ENCODE results near the gene SNX17.

SNX17 gene

DNA sequence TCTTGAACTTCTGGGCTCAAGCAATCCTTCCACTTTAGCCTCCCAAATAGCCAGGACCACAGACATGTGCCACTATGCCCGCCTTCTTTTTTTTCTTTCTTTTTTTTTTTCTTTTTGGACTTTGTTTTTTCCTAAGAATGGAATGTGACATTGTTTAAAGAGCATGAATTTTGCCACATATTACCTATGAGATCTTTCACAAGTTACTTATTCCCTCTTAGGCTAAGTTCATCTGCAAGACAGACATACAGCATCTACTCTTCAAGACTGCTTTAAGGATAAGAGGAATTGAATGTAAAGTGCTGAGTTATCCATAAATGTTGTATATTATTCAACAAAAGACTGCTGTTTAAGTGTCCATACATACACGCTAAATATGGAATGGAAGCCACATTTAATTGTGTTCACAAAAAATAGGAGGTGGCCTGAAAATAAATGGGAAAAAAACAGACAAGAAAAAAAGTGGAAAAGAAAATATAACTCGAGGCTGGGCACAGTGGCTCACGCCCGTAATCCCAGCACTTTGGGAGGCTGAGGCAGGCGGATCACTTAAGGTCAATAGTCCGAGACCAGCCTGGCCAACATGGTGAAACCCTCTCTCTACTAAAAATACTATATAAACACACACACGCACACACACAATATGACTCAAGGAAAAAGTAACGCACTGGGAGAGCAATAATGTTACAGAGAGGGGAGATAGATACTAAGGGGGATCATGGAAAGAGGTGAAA is 42.2 kb downstream of the SNX17 start:
- H3K9me3 ChIP-seq (ENCODE audit: insufficient read depth, low read depth, low read length), result no peaks in the 10 kb centered on the region
- H4K20me1 ChIP-seq (ENCODE audit: insufficient read depth, low read length, poor library complexity, severe bottlenecking), result peaks cover 17% of the 10 kb centered on the region
- no peak overlapping the region for H3K9ac ChIP-seq (ENCODE audit: low read depth, low read length, poor library complexity, severe bottlenecking)
- no peaks in the 10 kb centered on the region for H3K9me2 ChIP-seq (replicated peaks; ENCODE audit: low read depth, low read length)
- H3K36me3 ChIP-seq (ENCODE audit: insufficient read depth, low read length), result no peaks in the 10 kb centered on the region
- peak overlapping the region; percentile 44; the same call in 1 of the 2 replicates for H2AFZ ChIP-seq (ENCODE audit: low read length)
- H3K4me2 ChIP-seq (ENCODE audit: low read depth, low read length, poor library complexity, severe bottlenecking), result no peak overlapping the region
- no peaks in the 10 kb centered on the region for H3K27me3 ChIP-seq (ENCODE audit: insufficient read depth, low read length, poor library complexity, severe bottlenecking)
- no peak overlapping the region for H3K4me3 ChIP-seq (ENCODE audit: low read length, poor library complexity, severe bottlenecking)
- TF ChIP-seq, protein P1, sequence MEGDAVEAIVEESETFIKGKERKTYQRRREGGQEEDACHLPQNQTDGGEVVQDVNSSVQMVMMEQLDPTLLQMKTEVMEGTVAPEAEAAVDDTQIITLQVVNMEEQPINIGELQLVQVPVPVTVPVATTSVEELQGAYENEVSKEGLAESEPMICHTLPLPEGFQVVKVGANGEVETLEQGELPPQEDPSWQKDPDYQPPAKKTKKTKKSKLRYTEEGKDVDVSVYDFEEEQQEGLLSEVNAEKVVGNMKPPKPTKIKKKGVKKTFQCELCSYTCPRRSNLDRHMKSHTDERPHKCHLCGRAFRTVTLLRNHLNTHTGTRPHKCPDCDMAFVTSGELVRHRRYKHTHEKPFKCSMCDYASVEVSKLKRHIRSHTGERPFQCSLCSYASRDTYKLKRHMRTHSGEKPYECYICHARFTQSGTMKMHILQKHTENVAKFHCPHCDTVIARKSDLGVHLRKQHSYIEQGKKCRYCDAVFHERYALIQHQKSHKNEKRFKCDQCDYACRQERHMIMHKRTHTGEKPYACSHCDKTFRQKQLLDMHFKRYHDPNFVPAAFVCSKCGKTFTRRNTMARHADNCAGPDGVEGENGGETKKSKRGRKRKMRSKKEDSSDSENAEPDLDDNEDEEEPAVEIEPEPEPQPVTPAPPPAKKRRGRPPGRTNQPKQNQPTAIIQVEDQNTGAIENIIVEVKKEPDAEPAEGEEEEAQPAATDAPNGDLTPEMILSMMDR (conservative IDR thresholded peaks at IDR 0.05; ENCODE audit: low read length), result no peak
- TF ChIP-seq EZH2phosphoT487 (IDR thresholded peaks at IDR 0.05; ENCODE audit: borderline replicate concordance), result no peak
- H3K79me2 ChIP-seq (ENCODE audit: insufficient read depth, low read length), result peaks cover 18% of the 10 kb centered on the region
- peaks cover 17% of the 10 kb centered on the region for H3K4me1 ChIP-seq (ENCODE audit: insufficient read depth, low read length, poor library complexity, severe bottlenecking)
- H3F3A ChIP-seq (ENCODE audit: low read depth), result no peaks in the 10 kb centered on the region

DNA sequence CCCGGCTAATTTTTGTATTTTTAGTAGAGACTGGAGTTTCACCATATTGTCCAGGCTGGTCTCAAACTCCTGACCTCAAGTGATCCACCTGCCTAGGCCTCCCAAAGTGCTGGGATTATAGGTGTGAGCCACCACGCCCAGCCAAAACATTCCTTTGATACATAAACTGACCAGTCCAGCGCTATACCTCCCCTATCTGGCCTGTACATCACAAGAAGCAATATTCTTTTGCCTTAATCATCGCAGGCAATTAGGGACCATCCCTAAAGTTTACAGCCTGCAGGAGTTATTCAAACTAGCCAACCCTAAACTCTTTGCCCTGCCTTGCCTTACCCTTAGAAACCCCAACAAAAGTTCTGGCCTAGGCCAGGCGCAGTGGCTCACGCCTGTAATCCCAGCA is 45.7 kb downstream of the SNX17 start:
- Histone ChIP-seq H2AFZ (ENCODE audit: low read length) (no peak overlapping the region), H3K79me2 (ENCODE audit: insufficient read depth, low read length) (no peaks in the 10 kb centered on the region), H3K4me1 (ENCODE audit: insufficient read depth, low read length, poor library complexity, severe bottlenecking) (no peaks in the 10 kb centered on the region), H3K4me2 (ENCODE audit: low read depth, low read length, poor library complexity, severe bottlenecking) (no peak overlapping the region), H3K4me3 (ENCODE audit: low read length, poor library complexity, severe bottlenecking) (no peak overlapping the region), H3K27me3 (ENCODE audit: insufficient read depth, low read length, poor library complexity, severe bottlenecking) (no peaks in the 10 kb centered on the region), H3K9me2 (replicated peaks; ENCODE audit: low read depth, low read length) (no peaks in the 10 kb centered on the region), H3K9ac (ENCODE audit: low read depth, low read length, poor library complexity, severe bottlenecking) (no peak overlapping the region), H4K20me1 (ENCODE audit: insufficient read depth, low read length, poor library complexity, severe bottlenecking) (no peaks in the 10 kb centered on the region), H3K9me3 (ENCODE audit: insufficient read depth, low read depth, low read length) (no peaks in the 10 kb centered on the region), H3F3A (ENCODE audit: low read depth) (no peaks in the 10 kb centered on the region), H3K36me3 (ENCODE audit: insufficient read depth, low read length) (no peaks in the 10 kb centered on the region)
- no peak for TF ChIP-seq EZH2phosphoT487 (IDR thresholded peaks at IDR 0.05; ENCODE audit: borderline replicate concordance)
- TF ChIP-seq, protein P1 (conservative IDR thresholded peaks at IDR 0.05; ENCODE audit: low read length), result no peak

DNA sequence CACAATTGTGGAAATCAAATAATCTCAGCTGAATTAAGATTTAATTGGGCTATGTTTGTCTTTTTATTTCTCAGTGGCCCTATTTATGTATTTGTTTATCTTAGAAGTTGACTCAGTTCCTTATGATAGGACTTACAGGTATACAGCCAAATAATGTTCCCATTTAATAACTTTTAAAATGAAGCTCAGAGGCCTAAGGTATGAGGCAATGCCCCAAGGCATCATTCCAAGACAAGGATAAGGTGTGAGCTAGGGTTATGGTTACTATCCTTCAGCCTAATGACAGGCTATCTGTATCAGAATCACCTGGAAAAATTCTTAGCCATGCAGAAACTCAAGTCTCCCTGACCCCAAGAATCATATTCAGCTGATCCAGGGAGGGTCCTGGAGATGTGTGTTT is 50.6 kb downstream of the SNX17 start:
- no peaks in the 10 kb centered on the region for H3K9me3 ChIP-seq (ENCODE audit: insufficient read depth, low read depth, low read length)
- no peaks in the 10 kb centered on the region for H4K20me1 ChIP-seq (ENCODE audit: insufficient read depth, low read length, poor library complexity, severe bottlenecking)
- H3K27me3 ChIP-seq (ENCODE audit: insufficient read depth, low read length, poor library complexity, severe bottlenecking), result no peaks in the 10 kb centered on the region
- TF ChIP-seq EZH2phosphoT487 (IDR thresholded peaks at IDR 0.05; ENCODE audit: borderline replicate concordance), result no peak
- TF ChIP-seq, protein P1 (conservative IDR thresholded peaks at IDR 0.05; ENCODE audit: low read length), result no peak
- no peak overlapping the region for H3K4me3 ChIP-seq (ENCODE audit: low read length, poor library complexity, severe bottlenecking)
- H3K9ac ChIP-seq (ENCODE audit: low read depth, low read length, poor library complexity, severe bottlenecking), result no peak overlapping the region
- no peaks in the 10 kb centered on the region for H3K36me3 ChIP-seq (ENCODE audit: insufficient read depth, low read length)
- no peak overlapping the region for H2AFZ ChIP-seq (ENCODE audit: low read length)
- no peak overlapping the region for H3K4me2 ChIP-seq (ENCODE audit: low read depth, low read length, poor library complexity, severe bottlenecking)
- H3K9me2 ChIP-seq (replicated peaks; ENCODE audit: low read depth, low read length), result no peaks in the 10 kb centered on the region
- no peaks in the 10 kb centered on the region for H3K79me2 ChIP-seq (ENCODE audit: insufficient read depth, low read length)
- no peaks in the 10 kb centered on the region for H3F3A ChIP-seq (ENCODE audit: low read depth)
- no peaks in the 10 kb centered on the region for H3K4me1 ChIP-seq (ENCODE audit: insufficient read depth, low read length, poor library complexity, severe bottlenecking)

All from Loucy (cell line).